ENCODE measurements around the gene BCKDHB.

BCKDHB gene

DNA sequence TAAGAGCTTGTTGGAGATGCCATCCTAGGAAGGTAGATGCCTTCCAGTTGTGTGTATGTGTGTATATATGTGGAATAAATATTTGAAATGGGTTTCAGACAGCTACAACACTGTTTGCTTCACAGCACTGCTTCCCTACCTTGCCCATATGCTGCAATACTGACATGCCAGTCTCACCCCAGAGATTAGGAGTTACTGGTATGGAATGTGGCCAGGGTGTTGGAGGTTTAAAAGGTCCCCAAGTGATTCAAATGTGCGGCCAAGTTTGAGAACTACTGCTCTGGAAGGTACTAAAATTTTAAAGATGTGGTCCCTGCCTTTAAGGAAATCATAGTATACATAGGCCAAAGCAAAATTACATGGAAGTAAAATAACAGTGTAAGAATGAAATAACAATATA, 39.5 kb downstream of the BCKDHB start:
- Histone ChIP-seq H3K27me3 (ENCODE audit: insufficient read depth, poor library complexity, severe bottlenecking) (no peaks in the 10 kb centered on the region), H3K4me1 (ENCODE audit: insufficient read depth, poor library complexity, severe bottlenecking) (peaks cover 14% of the 10 kb centered on the region), H3K4me3 (ENCODE audit: severe bottlenecking) (no peak overlapping the region), H3K36me3 (ENCODE audit: low read depth) (no peaks in the 10 kb centered on the region), H3K9me3 (ENCODE audit: severe bottlenecking) (no peaks in the 10 kb centered on the region), H3K27ac (ENCODE audit: poor library complexity, severe bottlenecking) (no peak overlapping the region)
- DNase-seq (ENCODE audit: low spot score) (no peak), ATAC-seq (ENCODE audit: low read depth) (no peak)
- TF ChIP-seq, protein P1, sequence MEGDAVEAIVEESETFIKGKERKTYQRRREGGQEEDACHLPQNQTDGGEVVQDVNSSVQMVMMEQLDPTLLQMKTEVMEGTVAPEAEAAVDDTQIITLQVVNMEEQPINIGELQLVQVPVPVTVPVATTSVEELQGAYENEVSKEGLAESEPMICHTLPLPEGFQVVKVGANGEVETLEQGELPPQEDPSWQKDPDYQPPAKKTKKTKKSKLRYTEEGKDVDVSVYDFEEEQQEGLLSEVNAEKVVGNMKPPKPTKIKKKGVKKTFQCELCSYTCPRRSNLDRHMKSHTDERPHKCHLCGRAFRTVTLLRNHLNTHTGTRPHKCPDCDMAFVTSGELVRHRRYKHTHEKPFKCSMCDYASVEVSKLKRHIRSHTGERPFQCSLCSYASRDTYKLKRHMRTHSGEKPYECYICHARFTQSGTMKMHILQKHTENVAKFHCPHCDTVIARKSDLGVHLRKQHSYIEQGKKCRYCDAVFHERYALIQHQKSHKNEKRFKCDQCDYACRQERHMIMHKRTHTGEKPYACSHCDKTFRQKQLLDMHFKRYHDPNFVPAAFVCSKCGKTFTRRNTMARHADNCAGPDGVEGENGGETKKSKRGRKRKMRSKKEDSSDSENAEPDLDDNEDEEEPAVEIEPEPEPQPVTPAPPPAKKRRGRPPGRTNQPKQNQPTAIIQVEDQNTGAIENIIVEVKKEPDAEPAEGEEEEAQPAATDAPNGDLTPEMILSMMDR (IDR thresholded peaks at IDR 0.05; ENCODE audit: poor library complexity, severe bottlenecking): no peak

DNA sequence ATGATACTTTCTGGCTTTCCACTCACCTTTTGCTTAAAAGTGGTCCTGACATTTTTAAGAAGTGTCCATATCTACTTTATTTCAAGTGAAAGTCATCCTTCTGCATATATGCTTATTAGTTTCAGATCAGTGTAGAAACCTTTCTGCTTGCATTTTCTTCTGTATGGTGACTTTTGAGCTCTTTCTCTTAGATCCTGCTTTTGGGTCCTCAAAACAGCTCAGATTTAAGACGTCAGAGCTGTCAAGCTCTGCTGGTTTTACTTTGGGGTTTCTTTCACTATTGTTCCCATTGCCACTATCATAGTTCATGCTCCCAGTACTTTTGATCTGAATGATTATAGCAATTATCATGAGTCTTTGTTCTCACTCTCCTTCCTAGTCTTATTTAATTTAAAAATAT, 41.7 kb downstream of the BCKDHB start:
- no peak overlapping the region for H3K4me3 ChIP-seq (ENCODE audit: severe bottlenecking)
- ATAC-seq (ENCODE audit: low read depth): no peak
- H3K27me3 ChIP-seq (ENCODE audit: insufficient read depth, poor library complexity, severe bottlenecking): no peaks in the 10 kb centered on the region
- H3K9me3 ChIP-seq (ENCODE audit: severe bottlenecking): no peaks in the 10 kb centered on the region
- no peak for DNase-seq (ENCODE audit: low spot score)
- no peaks in the 10 kb centered on the region for H3K36me3 ChIP-seq (ENCODE audit: low read depth)
- H3K4me1 ChIP-seq (ENCODE audit: insufficient read depth, poor library complexity, severe bottlenecking): peaks cover 7% of the 10 kb centered on the region
- H3K27ac ChIP-seq (ENCODE audit: poor library complexity, severe bottlenecking): no peak overlapping the region
- TF ChIP-seq, protein P1 (IDR thresholded peaks at IDR 0.05; ENCODE audit: poor library complexity, severe bottlenecking): no peak

DNA sequence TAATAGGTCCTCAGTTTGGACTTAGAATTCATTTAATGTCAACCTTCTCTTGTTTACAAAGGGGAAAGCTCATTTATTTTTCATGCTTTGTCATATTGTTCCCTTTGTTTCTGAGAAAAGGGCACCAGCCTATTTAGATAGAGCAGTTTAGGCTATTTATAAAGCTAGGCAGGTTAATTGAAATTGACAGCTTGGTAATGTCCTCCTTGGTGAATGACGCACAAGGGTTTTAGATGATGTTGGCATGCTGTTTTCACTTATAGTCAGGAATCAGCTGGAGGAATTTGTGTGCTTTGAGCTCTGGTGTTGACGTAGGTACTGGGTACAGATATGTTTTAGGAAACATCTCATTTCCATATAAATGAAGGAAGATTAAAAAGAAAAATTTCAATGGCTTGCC, 45.2 kb downstream of the BCKDHB start:
- ATAC-seq (ENCODE audit: low read depth): no peak
- H3K9me3 ChIP-seq (ENCODE audit: severe bottlenecking): no peaks in the 10 kb centered on the region
- H3K36me3 ChIP-seq (ENCODE audit: low read depth): no peaks in the 10 kb centered on the region
- no peak overlapping the region for H3K27ac ChIP-seq (ENCODE audit: poor library complexity, severe bottlenecking)
- H3K4me1 ChIP-seq (ENCODE audit: insufficient read depth, poor library complexity, severe bottlenecking): no peaks in the 10 kb centered on the region
- TF ChIP-seq, protein P1 (IDR thresholded peaks at IDR 0.05; ENCODE audit: poor library complexity, severe bottlenecking): no peak
- no peak for DNase-seq (ENCODE audit: low spot score)
- H3K27me3 ChIP-seq (ENCODE audit: insufficient read depth, poor library complexity, severe bottlenecking): no peaks in the 10 kb centered on the region
- H3K4me3 ChIP-seq (ENCODE audit: severe bottlenecking): no peak overlapping the region

DNA sequence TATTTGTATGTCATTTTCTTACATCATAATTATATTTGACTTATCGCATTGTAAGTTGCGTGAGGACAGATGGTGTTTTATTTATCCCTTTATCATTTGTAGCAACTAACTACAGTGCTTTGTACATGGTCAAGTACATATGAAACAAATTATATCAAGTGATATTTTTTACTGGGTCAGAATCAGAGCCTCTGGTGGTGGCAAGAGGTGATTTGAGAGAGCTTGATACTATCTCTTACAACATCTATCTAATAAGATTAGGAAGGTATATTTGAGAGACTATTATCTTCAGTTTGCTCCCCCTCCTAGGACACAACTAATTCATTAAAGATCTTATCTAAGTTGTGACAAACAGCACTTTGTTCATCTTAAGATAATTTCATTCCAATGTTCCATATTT, 47.7 kb downstream of the BCKDHB start:
- Histone ChIP-seq H3K27me3 (ENCODE audit: insufficient read depth, poor library complexity, severe bottlenecking) (no peaks in the 10 kb centered on the region), H3K4me1 (ENCODE audit: insufficient read depth, poor library complexity, severe bottlenecking) (no peaks in the 10 kb centered on the region), H3K4me3 (ENCODE audit: severe bottlenecking) (no peak overlapping the region), H3K36me3 (ENCODE audit: low read depth) (no peaks in the 10 kb centered on the region), H3K9me3 (ENCODE audit: severe bottlenecking) (no peaks in the 10 kb centered on the region), H3K27ac (ENCODE audit: poor library complexity, severe bottlenecking) (no peak overlapping the region)
- TF ChIP-seq, protein P1 (IDR thresholded peaks at IDR 0.05; ENCODE audit: poor library complexity, severe bottlenecking): no peak
- DNase-seq (ENCODE audit: low spot score) (no peak), ATAC-seq (ENCODE audit: low read depth) (no peak)

DNA sequence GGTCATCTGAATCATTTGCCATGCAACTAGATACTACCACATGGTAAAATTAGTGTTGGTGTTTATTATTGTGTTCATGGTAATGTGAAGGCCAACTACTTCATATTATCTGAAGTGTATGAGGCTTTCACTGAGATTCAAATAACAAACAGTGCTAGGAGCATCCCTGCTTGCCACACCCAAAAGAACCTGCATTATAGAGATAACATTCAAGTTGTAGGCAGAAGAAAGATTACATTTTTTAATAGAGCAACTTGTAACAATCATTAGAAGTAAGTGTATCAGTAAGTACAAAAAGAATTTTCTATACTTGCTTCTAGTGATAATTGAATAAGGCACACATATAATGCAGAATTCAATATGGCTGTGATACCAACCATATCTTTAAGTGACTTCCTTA, 49.8 kb downstream of the BCKDHB start:
- H3K4me1 ChIP-seq (ENCODE audit: insufficient read depth, poor library complexity, severe bottlenecking): no peaks in the 10 kb centered on the region
- H3K27ac ChIP-seq (ENCODE audit: poor library complexity, severe bottlenecking): no peak overlapping the region
- no peaks in the 10 kb centered on the region for H3K36me3 ChIP-seq (ENCODE audit: low read depth)
- H3K4me3 ChIP-seq (ENCODE audit: severe bottlenecking): no peak overlapping the region
- no peak for DNase-seq (ENCODE audit: low spot score)
- no peak for ATAC-seq (ENCODE audit: low read depth)
- H3K9me3 ChIP-seq (ENCODE audit: severe bottlenecking): no peaks in the 10 kb centered on the region
- TF ChIP-seq, protein P1 (IDR thresholded peaks at IDR 0.05; ENCODE audit: poor library complexity, severe bottlenecking): no peak
- H3K27me3 ChIP-seq (ENCODE audit: insufficient read depth, poor library complexity, severe bottlenecking): no peaks in the 10 kb centered on the region
